Colonic mucosa (tissue), 4 donors: ENCODE data around the gene DNAJC11. TPM values are rescaled to one million over a fixed set of nuclear protein-coding genes. Genes with fewer than 3 reads are reported as not detected.
"Not testable (repeated sequence)": the region's sequence is repeated elsewhere in the genome, so short reads cannot be mapped to it uniquely, and the experiment has no call there.

Source experiments
- DNase-seq: peaks from one replicate; pipeline ENCODE4 v3.0.0-alpha.2; 2020
- H3K27ac ChIP-seq: fragments of 200-600 bp; one replicate; pipeline ENCODE4 v1.8.0; 2021
- H3K27me3 ChIP-seq: fragments of 200-600 bp; one replicate; pipeline ENCODE4 v1.8.0; 2021
- H3K36me3 ChIP-seq: fragments of 200-600 bp; one replicate; pipeline ENCODE4 v1.8.0; 2021
- H3K4me1 ChIP-seq: fragments of 200-600 bp; one replicate; pipeline ENCODE4 v1.8.0; 2021; ENCODE audit warnings: mild to moderate bottlenecking
- H3K4me3 ChIP-seq: fragments of 200-600 bp; one replicate; pipeline ENCODE4 v1.8.0; 2021
- H3K9ac ChIP-seq, 2 donors: one replicate each; pipeline ENCODE4 v1.7.0; 2013; ENCODE audit warnings: control low read depth in 2 of 2, low read depth in 2 of 2, low read length in 2 of 2
- H3K9me3 ChIP-seq: fragments of 200-600 bp; one replicate; pipeline ENCODE4 v1.8.0; 2021
- intact Hi-C: fragments of 100-400 bp; cut with DNase I; formaldehyde crosslinking; loops from one replicate; pipeline ENCODE4 v1.14.1; 2022
- total RNA-seq, 2 donors: library from RNA; stranded (reverse); fragmentation: NEBNext Ultra II Directional in 1 of 2; extraction: Animal tissue kit (Norgen Biotek cat#: 25700) in 1 of 2; gene quantifications; one replicate each; pipeline ENCODE4 v1.2.1, GENCODE V29; 2021
- TF ChIP-seq, protein P1 (sequence below): fragments of 200-600 bp; IDR thresholded peaks from one replicate; pipeline ENCODE4 v1.8.0; 2022; ENCODE audit warnings: antibody characterized with exemption, mild to moderate bottlenecking
- donor health status: healthy.
- donor health status: DM: no; HTN: no; CAD: no.
- donor health status: DM: no; HTN: no; CAD: no.

Gene DNAJC11, protein sequence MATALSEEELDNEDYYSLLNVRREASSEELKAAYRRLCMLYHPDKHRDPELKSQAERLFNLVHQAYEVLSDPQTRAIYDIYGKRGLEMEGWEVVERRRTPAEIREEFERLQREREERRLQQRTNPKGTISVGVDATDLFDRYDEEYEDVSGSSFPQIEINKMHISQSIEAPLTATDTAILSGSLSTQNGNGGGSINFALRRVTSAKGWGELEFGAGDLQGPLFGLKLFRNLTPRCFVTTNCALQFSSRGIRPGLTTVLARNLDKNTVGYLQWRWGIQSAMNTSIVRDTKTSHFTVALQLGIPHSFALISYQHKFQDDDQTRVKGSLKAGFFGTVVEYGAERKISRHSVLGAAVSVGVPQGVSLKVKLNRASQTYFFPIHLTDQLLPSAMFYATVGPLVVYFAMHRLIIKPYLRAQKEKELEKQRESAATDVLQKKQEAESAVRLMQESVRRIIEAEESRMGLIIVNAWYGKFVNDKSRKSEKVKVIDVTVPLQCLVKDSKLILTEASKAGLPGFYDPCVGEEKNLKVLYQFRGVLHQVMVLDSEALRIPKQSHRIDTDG
- total RNA-seq: 100 to 1,000 TPM in 1 of 2 donors, 10 to 100 TPM in 1; 70.1 to 107 TPM

DNA sequence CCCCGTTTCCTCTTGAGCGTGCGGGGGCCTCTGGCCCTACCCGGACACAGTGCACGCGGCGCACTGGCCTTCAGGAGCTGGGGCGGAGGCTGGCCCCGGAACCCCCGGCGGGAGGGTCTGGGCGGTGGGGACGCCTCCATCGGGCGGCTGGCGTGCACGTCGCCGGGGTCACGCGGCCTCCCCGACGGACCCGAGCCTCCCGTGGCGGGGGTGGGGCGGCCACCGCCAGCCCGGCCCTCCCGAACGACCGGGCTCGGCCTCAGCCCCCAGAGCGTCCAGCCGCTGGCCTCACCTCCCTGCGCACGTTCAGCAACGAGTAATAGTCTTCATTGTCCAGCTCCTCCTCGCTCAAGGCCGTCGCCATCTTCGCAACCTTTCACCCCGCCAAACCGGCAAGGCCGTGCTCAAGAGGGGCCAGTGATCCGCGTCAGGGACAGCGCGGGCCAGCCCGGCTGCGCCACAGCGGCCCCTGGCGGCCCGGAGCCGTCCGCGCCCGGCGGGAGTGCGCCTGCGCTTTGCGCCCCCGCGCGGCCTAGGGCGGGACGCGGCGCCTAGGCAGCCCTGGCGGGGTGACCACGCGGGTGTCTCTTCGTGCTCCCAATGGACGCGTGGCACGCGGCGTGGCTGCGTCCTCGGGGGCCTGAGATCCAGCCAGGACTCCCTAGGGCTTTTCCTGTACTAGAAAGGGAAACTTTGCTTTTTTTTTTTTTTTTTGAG lies at the start of gene DNAJC11:
Gene DNAJC11, minus strand, starts transcription at position 380 of the 717 bp plus-strand sequence. Its CDS starts 16 bp downstream, at position 364.
- H3K4me1 ChIP-seq: peaks cover 9% of the 10 kb centered on the region
- peak within 1 kb of the TSS; percentile 83 to 95 for H3K9ac ChIP-seq
- intact Hi-C loops: no loop called here
- H3K4me3 ChIP-seq: peak within 1 kb of the TSS; percentile 94
- H3K27ac ChIP-seq: peak within 1 kb of the TSS; percentile 38
- no peaks in the 10 kb centered on the region for H3K9me3 ChIP-seq
- DNase-seq: peak; percentile 92
- TF ChIP-seq, protein P1, sequence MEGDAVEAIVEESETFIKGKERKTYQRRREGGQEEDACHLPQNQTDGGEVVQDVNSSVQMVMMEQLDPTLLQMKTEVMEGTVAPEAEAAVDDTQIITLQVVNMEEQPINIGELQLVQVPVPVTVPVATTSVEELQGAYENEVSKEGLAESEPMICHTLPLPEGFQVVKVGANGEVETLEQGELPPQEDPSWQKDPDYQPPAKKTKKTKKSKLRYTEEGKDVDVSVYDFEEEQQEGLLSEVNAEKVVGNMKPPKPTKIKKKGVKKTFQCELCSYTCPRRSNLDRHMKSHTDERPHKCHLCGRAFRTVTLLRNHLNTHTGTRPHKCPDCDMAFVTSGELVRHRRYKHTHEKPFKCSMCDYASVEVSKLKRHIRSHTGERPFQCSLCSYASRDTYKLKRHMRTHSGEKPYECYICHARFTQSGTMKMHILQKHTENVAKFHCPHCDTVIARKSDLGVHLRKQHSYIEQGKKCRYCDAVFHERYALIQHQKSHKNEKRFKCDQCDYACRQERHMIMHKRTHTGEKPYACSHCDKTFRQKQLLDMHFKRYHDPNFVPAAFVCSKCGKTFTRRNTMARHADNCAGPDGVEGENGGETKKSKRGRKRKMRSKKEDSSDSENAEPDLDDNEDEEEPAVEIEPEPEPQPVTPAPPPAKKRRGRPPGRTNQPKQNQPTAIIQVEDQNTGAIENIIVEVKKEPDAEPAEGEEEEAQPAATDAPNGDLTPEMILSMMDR: peak; percentile 56
- no peaks in the 10 kb centered on the region for H3K36me3 ChIP-seq
- no peaks in the 10 kb centered on the region for H3K27me3 ChIP-seq

DNA sequence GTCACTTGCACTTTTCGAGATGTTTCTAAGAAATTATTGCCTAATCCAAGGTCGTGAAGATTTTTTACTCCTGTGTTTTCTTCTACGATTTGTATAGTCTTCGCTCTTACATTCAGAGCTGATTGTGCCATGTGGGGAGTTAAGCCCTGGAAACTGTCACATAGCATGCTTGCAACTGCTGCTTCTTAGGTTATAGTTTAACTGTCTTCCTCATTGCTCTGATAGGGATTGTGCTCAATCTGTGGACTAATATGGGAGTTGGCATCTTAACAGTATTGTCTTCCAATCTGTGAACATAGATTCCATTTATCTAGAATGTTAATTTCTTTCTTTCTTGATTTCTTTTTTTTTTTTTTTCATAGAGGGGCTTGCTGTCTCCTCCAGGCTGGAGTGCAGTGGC lies 48.9 kb upstream of the DNAJC11 start:
- no peaks in the 10 kb centered on the region for H3K9me3 ChIP-seq
- TF ChIP-seq, protein P1: no peak
- no peak overlapping the region for H3K27ac ChIP-seq
- no peaks in the 10 kb centered on the region for H3K4me1 ChIP-seq
- H3K27me3 ChIP-seq: no peaks in the 10 kb centered on the region
- no peak overlapping the region for H3K4me3 ChIP-seq
- H3K36me3 ChIP-seq: no peaks in the 10 kb centered on the region
- intact Hi-C loops: no loop called here
- no peak for DNase-seq
- H3K9ac ChIP-seq: no peak overlapping the region

DNA sequence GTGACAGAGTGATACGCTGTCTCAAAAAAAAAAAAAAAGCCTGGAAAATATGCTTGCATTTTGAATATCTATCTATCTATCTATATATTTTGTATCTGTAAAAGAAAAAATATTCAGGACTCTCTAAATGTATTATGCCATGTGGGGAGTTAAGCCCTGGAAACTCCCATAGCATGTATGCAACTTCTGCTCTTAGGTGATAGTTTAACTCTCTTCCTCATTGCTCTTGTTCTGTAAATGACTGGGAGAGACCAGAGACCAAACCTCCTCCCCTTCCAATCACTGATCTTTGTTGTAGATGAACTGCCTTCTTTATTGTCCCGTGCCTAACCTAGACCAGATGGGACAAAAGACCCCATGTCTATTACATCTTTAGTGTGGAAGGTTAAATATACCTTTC lies 46.1 kb upstream of the DNAJC11 start:
- H3K9me3 ChIP-seq: no peaks in the 10 kb centered on the region
- no peaks in the 10 kb centered on the region for H3K36me3 ChIP-seq
- no peak for DNase-seq
- no peaks in the 10 kb centered on the region for H3K4me1 ChIP-seq
- H3K9ac ChIP-seq: no peak overlapping the region
- TF ChIP-seq, protein P1: no peak
- H3K27me3 ChIP-seq: no peaks in the 10 kb centered on the region
- intact Hi-C loops: no loop called here
- no peak overlapping the region for H3K4me3 ChIP-seq
- H3K27ac ChIP-seq: no peak overlapping the region

DNA sequence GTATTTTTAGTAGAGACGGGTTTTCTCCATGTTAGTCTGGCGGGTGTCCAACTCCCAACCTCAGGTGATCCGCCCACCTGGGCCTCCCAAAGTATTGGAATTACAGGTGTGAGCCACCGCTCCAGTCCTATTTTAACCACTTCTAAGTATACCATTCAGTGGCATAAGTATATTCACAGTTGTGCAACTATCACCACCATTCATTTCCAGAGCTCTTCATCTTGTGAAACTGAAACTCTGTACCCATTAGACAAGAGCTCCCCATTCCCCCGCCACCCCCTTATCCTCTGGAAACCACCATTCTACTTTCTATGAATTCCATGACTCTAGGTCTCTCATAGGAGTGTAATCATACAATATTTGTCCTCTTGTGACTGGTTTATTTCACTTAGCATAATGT lies 43.5 kb upstream of the DNAJC11 start:
- no peaks in the 10 kb centered on the region for H3K36me3 ChIP-seq
- no peak overlapping the region for H3K4me3 ChIP-seq
- no peaks in the 10 kb centered on the region for H3K27me3 ChIP-seq
- H3K9me3 ChIP-seq: no peaks in the 10 kb centered on the region
- no peak overlapping the region for H3K27ac ChIP-seq
- intact Hi-C loops: no loop called here
- TF ChIP-seq, protein P1: no peak
- DNase-seq: no peak
- H3K9ac ChIP-seq: no peak overlapping the region
- no peaks in the 10 kb centered on the region for H3K4me1 ChIP-seq

DNA sequence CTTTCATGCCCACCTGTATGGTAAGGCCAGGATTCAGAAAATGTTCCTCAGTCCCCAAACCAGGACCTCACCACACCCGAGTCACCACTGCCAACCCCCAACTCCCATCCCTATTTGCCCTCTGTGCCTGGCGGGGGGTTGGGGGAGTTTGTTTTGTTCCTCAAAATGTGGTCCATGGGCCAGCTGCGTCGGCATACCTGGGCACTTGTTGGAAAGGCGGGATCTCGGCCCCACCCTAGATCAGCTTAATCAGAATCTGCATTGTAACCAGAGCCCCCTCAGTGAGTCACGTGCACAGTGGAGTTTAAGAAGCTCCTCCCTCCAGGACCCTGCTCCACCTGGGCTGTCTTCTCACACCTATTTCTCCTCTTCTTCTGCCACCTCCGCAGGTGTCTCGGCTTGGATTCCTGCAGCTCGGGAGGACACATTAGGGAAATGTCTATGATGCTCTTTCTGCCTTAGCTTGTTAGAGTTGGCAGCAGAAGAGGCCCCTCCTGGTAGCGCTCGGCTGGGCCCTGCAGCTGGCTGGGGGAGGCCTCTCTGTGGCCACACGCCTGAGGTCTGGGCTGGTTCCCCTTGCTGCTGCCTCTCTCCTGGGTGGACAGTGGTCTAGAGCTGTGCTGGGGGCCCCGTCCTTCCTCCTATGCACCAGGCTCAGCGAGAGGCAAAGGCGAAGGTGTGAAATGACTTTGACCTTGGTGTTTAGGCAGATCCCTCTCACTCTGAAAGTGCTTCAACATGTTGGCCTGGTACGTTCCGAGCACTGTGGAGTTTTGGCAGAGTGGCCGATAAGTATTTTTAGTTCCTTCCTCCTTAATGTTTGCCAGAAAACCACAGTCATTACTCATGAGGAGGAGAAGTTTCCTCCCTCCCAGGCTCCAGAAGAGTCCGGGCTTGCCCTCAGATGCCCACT lies 41.8 kb upstream of the DNAJC11 start:
- Histone ChIP-seq H3K27ac (peak overlapping the region; percentile 36), H3K9me3 (no peaks in the 10 kb centered on the region), H3K27me3 (no peaks in the 10 kb centered on the region), H3K4me1 (no peaks in the 10 kb centered on the region), H3K9ac (no peak overlapping the region), H3K4me3 (no peak overlapping the region), H3K36me3 (no peaks in the 10 kb centered on the region)
- peak; percentile 27 for DNase-seq
- intact Hi-C loops: no loop called here
- TF ChIP-seq, protein P1: no peak

DNA sequence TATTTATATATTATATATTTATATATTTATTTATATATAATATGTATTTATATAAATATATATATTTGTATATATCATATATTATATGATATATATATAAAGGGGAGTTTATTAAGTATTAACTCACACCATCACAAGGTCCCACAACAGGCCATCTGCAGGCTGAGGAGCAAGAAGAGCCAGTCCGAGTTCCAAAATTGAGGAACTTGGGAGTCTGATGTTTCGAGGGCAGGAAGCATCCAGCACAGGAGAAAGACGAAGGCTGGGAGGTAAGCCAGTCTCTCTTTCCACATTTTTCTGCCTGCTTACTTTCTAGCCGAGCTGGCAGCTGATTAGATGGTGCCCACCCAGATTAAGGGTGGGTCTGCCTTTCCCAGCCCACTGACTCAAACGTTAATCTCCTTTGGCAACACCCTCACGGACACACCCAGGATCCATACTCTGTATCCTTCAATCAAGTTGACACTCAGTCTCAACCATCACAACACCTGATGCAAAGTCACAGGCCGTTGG lies 41.1 kb upstream of the DNAJC11 start:
- H3K27ac ChIP-seq, intact Hi-C loops, DNase-seq: not testable (repeated sequence)

More for the DNA sequence above, 41.1 kb upstream of the DNAJC11 start:
- H3K4me1 ChIP-seq, H3K9me3 ChIP-seq, H3K4me3 ChIP-seq, H3K27me3 ChIP-seq, H3K9ac ChIP-seq, H3K36me3 ChIP-seq: not testable (repeated sequence)
